HCT116 (cell line): ENCODE measurements around the gene CDK14. TPM values are rescaled to one million over a fixed set of nuclear protein-coding genes. Genes with fewer than 3 reads are reported as not detected.

ENCODE experiments used
- ATAC-seq: fragments of 200-7000 bp; cut with Tn5 transposase; 2 replicates; pipeline ENCODE4 v1.9.1; 2020; ENCODE audit warnings: mild to moderate bottlenecking, moderate library complexity
- BruUV-seq: library from RNA; stranded (reverse); fragments of 400-500 nt; replicated peaks from 2 replicates; lab custom pipeline; 2021; lab: Mats Ljungman, UMichigan
- CTCF ChIA-PET: fragments of 300-600 bp; sonication (Branson Sonifier 250); formaldehyde crosslinking; loops from one replicate; lab custom pipeline; 2021; ENCODE audit warnings: antibody characterized with exemption; lab: Charles Lee
- POLR2A ChIA-PET: fragments of 300-600, 350-600 bp; sonication (Branson Sonifier 250); formaldehyde crosslinking; loops from one replicate; lab custom pipeline; 2021; ENCODE audit warnings: antibody characterized with exemption; lab: Charles Lee
- RAD21 ChIA-PET, 2 experiments: fragments of 300-600 bp; sonication (Branson Sonifier 250); formaldehyde crosslinking; loops; one replicate each; lab custom pipeline; 2023; ENCODE audit warnings: low total read pairs in 2 of 2; ENCODE audit not compliant: uncharacterized antibody in 2 of 2, unreplicated experiment in 2 of 2, low non-redundant PET in 1 of 2; lab: Charles Lee
- DNase-seq: peaks from one replicate; pipeline ENCODE4 v3.0.0-alpha.2; 2010; ENCODE audit warnings: low read depth, low spot score
- H2AFZ ChIP-seq: fragments of 200-600 bp; shearing (Covaris generic), sonication (generic); 2 replicates; pipeline ENCODE4 v1.6.1; 2017; ENCODE audit warnings: low read depth, mixed run types, mixed read lengths, antibody characterized with exemption, low read length; ENCODE audit not compliant: poor library complexity, severe bottlenecking
- H3K27ac ChIP-seq: 2 replicates; pipeline ENCODE4 v1.5.1; 2012; ENCODE audit warnings: low read depth, low read length
- H3K27me3 ChIP-seq: fragments of 200-600 bp; sonication (generic); 2 replicates; pipeline ENCODE4 v1.6.1; 2016; ENCODE audit warnings: mixed run types, low read length, mixed read lengths; ENCODE audit not compliant: insufficient read depth
- H3K36me3 ChIP-seq, 2 experiments: fragments of 200-500 bp in 1 of 2; fragments of 200-600 bp in 1 of 2; sonication (Bioruptor generic) in 1 of 2; sonication (generic) in 1 of 2; 2 replicates each; pipeline versions ENCODE4 v1.5.1 to v1.6.1; 2014 to 2016; ENCODE audit warnings: low read length in 2 of 2, inconsistent platforms in 1 of 2, mixed read lengths in 1 of 2, mixed run types in 1 of 2; ENCODE audit not compliant: insufficient read depth in 2 of 2, control insufficient read depth in 1 of 2
- H3K4me1 ChIP-seq, 2 experiments: fragments of 200-600 bp in 1 of 2; sonication (generic) in 1 of 2; 2 replicates each; pipeline versions ENCODE4 v1.5.1 to v1.6.1; 2012 to 2017; ENCODE audit warnings: low read length in 2 of 2, inconsistent platforms in 1 of 2, mild to moderate bottlenecking in 1 of 2, mixed read lengths in 1 of 2, mixed run types in 1 of 2, moderate library complexity in 1 of 2; ENCODE audit not compliant: insufficient read depth in 2 of 2, control insufficient read depth in 1 of 2
- H3K4me2 ChIP-seq: fragments of 200-600 bp; sonication (generic); 2 replicates; pipeline ENCODE4 v1.6.1; 2017; ENCODE audit warnings: mixed run types, low read length, mixed read lengths
- H3K4me3 ChIP-seq, 2 experiments: fragments of 200-600 bp in 1 of 2; sonication (generic) in 1 of 2; replicated peaks in 1 of 2; 2 replicates each; pipeline ENCODE4 v1.5.1; 2011 to 2016; ENCODE audit warnings: low read length in 2 of 2, control low read depth in 1 of 2, low read depth in 1 of 2, mild to moderate bottlenecking in 1 of 2, mixed read lengths in 1 of 2, mixed run types in 1 of 2
- H3K79me2 ChIP-seq: fragments of 200-600 bp; sonication (generic); 2 replicates; pipeline ENCODE4 v1.6.1; 2017; ENCODE audit warnings: mild to moderate bottlenecking, mixed run types, low read length, moderate library complexity, mixed read lengths; ENCODE audit not compliant: insufficient read depth
- H3K9ac ChIP-seq: fragments of 200-600 bp; sonication (generic); 2 replicates; pipeline ENCODE4 v1.6.1; 2016; ENCODE audit warnings: low read length, mixed read lengths
- H3K9me2 ChIP-seq: fragments of 200-600 bp; sonication (generic), shearing (Covaris generic); 2 replicates; pipeline ENCODE4 v1.6.1; 2017; ENCODE audit warnings: mixed run types, mild to moderate bottlenecking, moderate library complexity; ENCODE audit not compliant: insufficient read depth
- H3K9me3 ChIP-seq, 2 experiments: fragments of 200-500 bp in 1 of 2; fragments of 200-600 bp in 1 of 2; sonication (Bioruptor generic) in 1 of 2; sonication (generic) in 1 of 2; 2 replicates each; pipeline ENCODE4 v1.6.1; 2014 to 2017; ENCODE audit warnings: low read length in 2 of 2, mixed read lengths in 2 of 2, inconsistent platforms in 1 of 2, low read depth in 1 of 2, mild to moderate bottlenecking in 1 of 2, mixed run types in 1 of 2, moderate library complexity in 1 of 2; ENCODE audit not compliant: control insufficient read depth in 1 of 2, insufficient read depth in 1 of 2
- H4K20me1 ChIP-seq: fragments of 200-600 bp; sonication (generic), shearing (Covaris generic); 2 replicates; pipeline ENCODE4 v1.6.1; 2017; ENCODE audit warnings: mixed run types, mild to moderate bottlenecking, moderate library complexity; ENCODE audit not compliant: insufficient read depth
- CEBPB ChIP-seq: IDR thresholded peaks from 2 replicates; pipeline ENCODE4 v1.6.1; 2012; ENCODE audit warnings: low read depth
- EZH2 ChIP-seq: fragments of 200-600 bp; sonication (generic); IDR thresholded peaks from 2 replicates; pipeline ENCODE4 v1.6.1; 2017; ENCODE audit warnings: antibody characterized with exemption, mixed run types
- FOSL1 ChIP-seq: IDR thresholded peaks from 2 replicates; pipeline ENCODE4 v1.6.1; 2012; ENCODE audit warnings: low read depth
- JUND ChIP-seq: IDR thresholded peaks from 2 replicates; pipeline ENCODE4 v1.6.1; 2012
- POLR2A ChIP-seq: IDR thresholded peaks from 2 replicates; pipeline ENCODE4 v1.7.0; 2011; ENCODE audit warnings: borderline replicate concordance; ENCODE audit not compliant: insufficient read depth, insufficient read length; ENCODE audit errors: extremely low read depth
- SIN3A ChIP-seq: IDR thresholded peaks from 2 replicates; pipeline ENCODE4 v1.6.1; 2012; ENCODE audit warnings: low read depth
- ZFX ChIP-seq: fragments of 450-650 bp; IDR thresholded peaks from 2 replicates; pipeline ENCODE4 v1.6.1; 2017
- ZNF274 ChIP-seq: fragments of 200-500 bp; sonication (Bioruptor generic); IDR thresholded peaks from 2 replicates; pipeline ENCODE4 v1.6.1; 2014; ENCODE audit warnings: mild to moderate bottlenecking, low read depth, low read length, inconsistent platforms
- intact Hi-C: fragments of 100-400 bp; cut with micrococcal nuclease; formaldehyde crosslinking; loops from 2 replicates; pipeline ENCODE4 v1.10.0; 2022
- total RNA-seq: library from RNA; stranded (reverse); gene quantifications from one replicate; pipeline ENCODE4 v1.2.1, GENCODE V29; 2021; ENCODE audit not compliant: unreplicated experiment
- TF ChIP-seq, protein P1 (sequence below): IDR thresholded peaks from 2 replicates; pipeline ENCODE4 v1.6.1; 2012; ENCODE audit warnings: low read depth
- TF ChIP-seq, protein P2 (sequence below), 3 experiments: fragments of 200-600 bp in 1 of 3; sonication (generic) in 1 of 3; IDR thresholded peaks in 2 of 3; conservative IDR thresholded peaks in 1 of 3; 2 replicates each; pipeline ENCODE4 v1.5.1; 2012 to 2017; ENCODE audit warnings: low read depth in 2 of 3, low read length in 2 of 3, antibody characterized with exemption in 1 of 3, borderline replicate concordance in 1 of 3, control low read depth in 1 of 3, mild to moderate bottlenecking in 1 of 3, mixed read lengths in 1 of 3, mixed run types in 1 of 3, moderate library complexity in 1 of 3; ENCODE audit not compliant: insufficient read depth in 1 of 3
- TF ChIP-seq, protein P3 (sequence below): IDR thresholded peaks from 2 replicates; pipeline ENCODE4 v1.6.1; 2012
- TF ChIP-seq, protein P4 (sequence below): IDR thresholded peaks from 2 replicates; pipeline ENCODE4 v1.6.1; 2011; ENCODE audit warnings: mild to moderate bottlenecking, low read length, moderate library complexity; ENCODE audit not compliant: insufficient replicate concordance; ENCODE audit errors: extremely low read depth

Gene CDK14
- total RNA-seq, 1 experiment from 2014 or later, result 10.2 TPM

DNA sequence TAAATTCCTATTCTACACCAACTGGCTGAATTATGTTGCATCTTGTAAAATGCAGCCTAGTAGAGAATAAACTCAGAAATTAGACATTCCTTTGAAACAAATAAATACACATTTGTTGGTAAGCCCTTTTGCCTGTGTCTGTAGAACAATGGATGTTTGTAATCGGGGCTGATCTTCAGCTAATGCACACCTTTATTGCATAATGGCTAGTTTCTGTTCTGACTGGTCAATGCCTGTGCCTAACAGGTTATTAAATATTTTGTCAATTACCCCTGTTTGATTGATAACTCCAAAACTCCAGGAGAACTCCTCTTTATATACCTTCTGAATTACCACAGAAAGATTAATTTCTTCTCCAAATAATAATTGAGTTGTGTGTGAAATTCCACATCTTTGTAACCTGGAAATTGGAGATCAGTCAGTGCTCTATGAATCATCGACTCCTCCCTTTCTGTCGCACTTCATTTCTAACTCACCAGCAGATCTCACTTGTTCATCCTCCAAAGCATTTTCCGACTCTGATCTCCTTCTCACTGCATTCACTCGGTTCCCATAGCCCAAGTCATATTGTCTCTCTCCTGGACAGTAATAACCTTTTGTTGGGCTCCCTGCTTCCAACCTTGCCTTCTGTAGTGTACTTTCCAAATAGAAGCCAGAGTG is 472.1 kb downstream of the CDK14 start (continued):
- TF ChIP-seq SIN3A (no peak), ZFX (no peak), ZNF274 (no peak)
- TF ChIP-seq, protein P1, sequence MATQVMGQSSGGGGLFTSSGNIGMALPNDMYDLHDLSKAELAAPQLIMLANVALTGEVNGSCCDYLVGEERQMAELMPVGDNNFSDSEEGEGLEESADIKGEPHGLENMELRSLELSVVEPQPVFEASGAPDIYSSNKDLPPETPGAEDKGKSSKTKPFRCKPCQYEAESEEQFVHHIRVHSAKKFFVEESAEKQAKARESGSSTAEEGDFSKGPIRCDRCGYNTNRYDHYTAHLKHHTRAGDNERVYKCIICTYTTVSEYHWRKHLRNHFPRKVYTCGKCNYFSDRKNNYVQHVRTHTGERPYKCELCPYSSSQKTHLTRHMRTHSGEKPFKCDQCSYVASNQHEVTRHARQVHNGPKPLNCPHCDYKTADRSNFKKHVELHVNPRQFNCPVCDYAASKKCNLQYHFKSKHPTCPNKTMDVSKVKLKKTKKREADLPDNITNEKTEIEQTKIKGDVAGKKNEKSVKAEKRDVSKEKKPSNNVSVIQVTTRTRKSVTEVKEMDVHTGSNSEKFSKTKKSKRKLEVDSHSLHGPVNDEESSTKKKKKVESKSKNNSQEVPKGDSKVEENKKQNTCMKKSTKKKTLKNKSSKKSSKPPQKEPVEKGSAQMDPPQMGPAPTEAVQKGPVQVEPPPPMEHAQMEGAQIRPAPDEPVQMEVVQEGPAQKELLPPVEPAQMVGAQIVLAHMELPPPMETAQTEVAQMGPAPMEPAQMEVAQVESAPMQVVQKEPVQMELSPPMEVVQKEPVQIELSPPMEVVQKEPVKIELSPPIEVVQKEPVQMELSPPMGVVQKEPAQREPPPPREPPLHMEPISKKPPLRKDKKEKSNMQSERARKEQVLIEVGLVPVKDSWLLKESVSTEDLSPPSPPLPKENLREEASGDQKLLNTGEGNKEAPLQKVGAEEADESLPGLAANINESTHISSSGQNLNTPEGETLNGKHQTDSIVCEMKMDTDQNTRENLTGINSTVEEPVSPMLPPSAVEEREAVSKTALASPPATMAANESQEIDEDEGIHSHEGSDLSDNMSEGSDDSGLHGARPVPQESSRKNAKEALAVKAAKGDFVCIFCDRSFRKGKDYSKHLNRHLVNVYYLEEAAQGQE, result no peak
- TF ChIP-seq, protein P2, sequence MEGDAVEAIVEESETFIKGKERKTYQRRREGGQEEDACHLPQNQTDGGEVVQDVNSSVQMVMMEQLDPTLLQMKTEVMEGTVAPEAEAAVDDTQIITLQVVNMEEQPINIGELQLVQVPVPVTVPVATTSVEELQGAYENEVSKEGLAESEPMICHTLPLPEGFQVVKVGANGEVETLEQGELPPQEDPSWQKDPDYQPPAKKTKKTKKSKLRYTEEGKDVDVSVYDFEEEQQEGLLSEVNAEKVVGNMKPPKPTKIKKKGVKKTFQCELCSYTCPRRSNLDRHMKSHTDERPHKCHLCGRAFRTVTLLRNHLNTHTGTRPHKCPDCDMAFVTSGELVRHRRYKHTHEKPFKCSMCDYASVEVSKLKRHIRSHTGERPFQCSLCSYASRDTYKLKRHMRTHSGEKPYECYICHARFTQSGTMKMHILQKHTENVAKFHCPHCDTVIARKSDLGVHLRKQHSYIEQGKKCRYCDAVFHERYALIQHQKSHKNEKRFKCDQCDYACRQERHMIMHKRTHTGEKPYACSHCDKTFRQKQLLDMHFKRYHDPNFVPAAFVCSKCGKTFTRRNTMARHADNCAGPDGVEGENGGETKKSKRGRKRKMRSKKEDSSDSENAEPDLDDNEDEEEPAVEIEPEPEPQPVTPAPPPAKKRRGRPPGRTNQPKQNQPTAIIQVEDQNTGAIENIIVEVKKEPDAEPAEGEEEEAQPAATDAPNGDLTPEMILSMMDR (IDR thresholded peaks at IDR 0.05 in 2 of 3, conservative IDR thresholded peaks at IDR 0.05 in 1 of 3; ENCODE audit: borderline replicate concordance in 1 of 3, insufficient read depth in 1 of 3, low read depth in 2 of 3, low read length in 2 of 3), result no peak

DNA sequence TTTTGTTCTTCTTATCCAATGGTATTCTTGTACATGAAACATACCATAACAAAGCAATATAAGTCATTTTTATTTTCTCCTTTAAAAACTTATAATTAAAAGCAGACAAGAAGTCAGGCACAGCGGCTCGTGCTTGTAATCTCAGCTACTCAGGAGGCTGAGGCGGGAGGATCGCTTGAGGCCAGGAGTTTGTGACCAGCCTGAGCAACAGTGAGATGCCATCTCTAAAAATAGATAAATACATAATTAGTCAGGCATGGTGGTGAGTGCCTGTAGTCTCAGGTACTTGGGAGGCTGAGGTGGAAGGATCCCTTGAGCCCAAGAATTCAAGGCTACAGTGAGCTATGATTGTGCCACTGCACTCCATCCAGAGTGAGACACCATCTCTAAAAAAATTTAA is 473.0 kb downstream of the CDK14 start:
- no peak for ATAC-seq
- H2AFZ ChIP-seq, result no peak overlapping the region
- no peak overlapping the region for H3K4me3 ChIP-seq
- ChIA-PET RAD21 (no interaction called here), POLR2A (interaction anchor here (0.7 kb wide), 1 partner anchor 14 kb away, joined by 4 read pairs; no protein-coding TSS in a partner anchor), CTCF (no interaction called here)
- no peaks in the 10 kb centered on the region for H3K27me3 ChIP-seq
- no peak for DNase-seq
- no peak overlapping the region for H3K4me2 ChIP-seq
- H3K79me2 ChIP-seq, result no peaks in the 10 kb centered on the region
- no peaks in the 10 kb centered on the region for H4K20me1 ChIP-seq
- no TSS peak for BruUV-seq
- intact Hi-C loops, result no loop called here
- no peaks in the 10 kb centered on the region for H3K4me1 ChIP-seq
- no peaks in the 10 kb centered on the region for H3K36me3 ChIP-seq
- no peak overlapping the region for H3K27ac ChIP-seq
- no peak overlapping the region for H3K9ac ChIP-seq
- H3K9me3 ChIP-seq, result no peaks in the 10 kb centered on the region
- H3K9me2 ChIP-seq, result no peaks in the 10 kb centered on the region
- TF ChIP-seq POLR2A (no peak), CEBPB (no peak), ZNF274 (no peak), FOSL1 (no peak), JUND (no peak), EZH2 (no peak)
- TF ChIP-seq, protein P3, sequence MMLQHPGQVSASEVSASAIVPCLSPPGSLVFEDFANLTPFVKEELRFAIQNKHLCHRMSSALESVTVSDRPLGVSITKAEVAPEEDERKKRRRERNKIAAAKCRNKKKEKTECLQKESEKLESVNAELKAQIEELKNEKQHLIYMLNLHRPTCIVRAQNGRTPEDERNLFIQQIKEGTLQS, result no peak
- TF ChIP-seq, protein P1, result no peak
- TF ChIP-seq, protein P4, sequence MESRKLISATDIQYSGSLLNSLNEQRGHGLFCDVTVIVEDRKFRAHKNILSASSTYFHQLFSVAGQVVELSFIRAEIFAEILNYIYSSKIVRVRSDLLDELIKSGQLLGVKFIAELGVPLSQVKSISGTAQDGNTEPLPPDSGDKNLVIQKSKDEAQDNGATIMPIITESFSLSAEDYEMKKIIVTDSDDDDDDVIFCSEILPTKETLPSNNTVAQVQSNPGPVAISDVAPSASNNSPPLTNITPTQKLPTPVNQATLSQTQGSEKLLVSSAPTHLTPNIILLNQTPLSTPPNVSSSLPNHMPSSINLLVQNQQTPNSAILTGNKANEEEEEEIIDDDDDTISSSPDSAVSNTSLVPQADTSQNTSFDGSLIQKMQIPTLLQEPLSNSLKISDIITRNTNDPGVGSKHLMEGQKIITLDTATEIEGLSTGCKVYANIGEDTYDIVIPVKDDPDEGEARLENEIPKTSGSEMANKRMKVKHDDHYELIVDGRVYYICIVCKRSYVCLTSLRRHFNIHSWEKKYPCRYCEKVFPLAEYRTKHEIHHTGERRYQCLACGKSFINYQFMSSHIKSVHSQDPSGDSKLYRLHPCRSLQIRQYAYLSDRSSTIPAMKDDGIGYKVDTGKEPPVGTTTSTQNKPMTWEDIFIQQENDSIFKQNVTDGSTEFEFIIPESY, result no peak
